C4-2B (cell line): Measurements from ENCODE around the gene PAM.
"Not testable (repeated sequence)": the region's sequence is repeated elsewhere in the genome, so short reads cannot be mapped to it uniquely, and the experiment has no call there.

ENCODE experiments used
- H3K27ac ChIP-seq: fragments of 450-650 bp; 2 replicates; pipeline ENCODE4 v1.5.1; 2017
- ZFX ChIP-seq: fragments of 450-650 bp; IDR thresholded peaks from 2 replicates; pipeline ENCODE4 v1.6.1; 2017
- TF ChIP-seq, protein P1 (sequence below): fragments of 450-650 bp; conservative IDR thresholded peaks from 2 replicates; pipeline ENCODE4 v1.5.1; 2017; ENCODE audit warnings: mild to moderate bottlenecking

Gene PAM

DNA sequence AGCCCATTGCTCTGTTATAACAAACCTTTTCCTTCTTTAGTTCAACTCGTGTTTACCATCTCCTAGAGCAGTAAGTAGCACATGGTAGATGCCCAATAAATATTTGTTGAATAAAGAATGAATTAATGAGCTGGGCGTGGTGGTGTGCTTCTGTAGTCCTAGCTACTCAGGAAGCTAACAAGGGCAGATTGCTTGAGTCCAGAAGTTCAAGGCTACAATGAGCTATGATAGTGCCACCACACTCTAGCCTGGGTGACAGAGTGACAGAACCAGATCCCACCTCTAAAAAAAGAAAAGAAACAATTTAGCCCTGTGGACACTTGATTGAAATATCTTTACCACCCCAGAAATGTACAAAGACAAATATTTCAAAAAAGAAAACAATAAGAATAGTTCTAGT is 14.6 kb upstream of the PAM start:
- H3K27ac ChIP-seq, result no peak overlapping the region
- TF ChIP-seq, protein P1, sequence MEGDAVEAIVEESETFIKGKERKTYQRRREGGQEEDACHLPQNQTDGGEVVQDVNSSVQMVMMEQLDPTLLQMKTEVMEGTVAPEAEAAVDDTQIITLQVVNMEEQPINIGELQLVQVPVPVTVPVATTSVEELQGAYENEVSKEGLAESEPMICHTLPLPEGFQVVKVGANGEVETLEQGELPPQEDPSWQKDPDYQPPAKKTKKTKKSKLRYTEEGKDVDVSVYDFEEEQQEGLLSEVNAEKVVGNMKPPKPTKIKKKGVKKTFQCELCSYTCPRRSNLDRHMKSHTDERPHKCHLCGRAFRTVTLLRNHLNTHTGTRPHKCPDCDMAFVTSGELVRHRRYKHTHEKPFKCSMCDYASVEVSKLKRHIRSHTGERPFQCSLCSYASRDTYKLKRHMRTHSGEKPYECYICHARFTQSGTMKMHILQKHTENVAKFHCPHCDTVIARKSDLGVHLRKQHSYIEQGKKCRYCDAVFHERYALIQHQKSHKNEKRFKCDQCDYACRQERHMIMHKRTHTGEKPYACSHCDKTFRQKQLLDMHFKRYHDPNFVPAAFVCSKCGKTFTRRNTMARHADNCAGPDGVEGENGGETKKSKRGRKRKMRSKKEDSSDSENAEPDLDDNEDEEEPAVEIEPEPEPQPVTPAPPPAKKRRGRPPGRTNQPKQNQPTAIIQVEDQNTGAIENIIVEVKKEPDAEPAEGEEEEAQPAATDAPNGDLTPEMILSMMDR, result no peak
- TF ChIP-seq ZFX, result no peak

GRCh38 chr5:102742215-102742614 is 12.9 kb upstream of the PAM start:
- H3K27ac ChIP-seq, result no peak overlapping the region
- TF ChIP-seq, protein P1, result no peak
- no peak for TF ChIP-seq ZFX

- no peak overlapping the region for H3K27ac ChIP-seq
- no peak for TF ChIP-seq ZFX
- TF ChIP-seq, protein P1, result no peak
Measured at GRCh38 chr5:102743900-102744299, 11.2 kb upstream of the PAM start.

- H3K27ac ChIP-seq, result no peak overlapping the region
- no peak for TF ChIP-seq ZFX
- TF ChIP-seq, protein P1, result no peak
Measured at GRCh38 chr5:102747386-102748166, 7.5 kb upstream of the PAM start.

GRCh38 chr5:102749416-102750030 is 5.6 kb upstream of the PAM start:
- no peak overlapping the region for H3K27ac ChIP-seq

GRCh38 chr5:102750151-102750834 is 4.8 kb upstream of the PAM start:
- no peak overlapping the region for H3K27ac ChIP-seq
- TF ChIP-seq, protein P1, result no peak
- TF ChIP-seq ZFX, result no peak

More at GRCh38 chr5:102749416-102750030, 5.6 kb upstream of the PAM start:
- TF ChIP-seq, protein P1, result no peak
- no peak for TF ChIP-seq ZFX

- H3K27ac ChIP-seq, result not testable (repeated sequence)
Measured at GRCh38 chr5:102751903-102752376, 3.2 kb upstream of the PAM start.
